NOMO-1 treated with DMSO at 0.1 percent for 48 hours (cell line): ENCODE data around the gene CFL1.

ENCODE experiments used
- DNase-seq: peaks from one replicate; lab custom pipeline; 2025; ENCODE audit not compliant: unreplicated experiment; lab: John Stamatoyannopoulos, UW

CFL1 gene

DNA sequence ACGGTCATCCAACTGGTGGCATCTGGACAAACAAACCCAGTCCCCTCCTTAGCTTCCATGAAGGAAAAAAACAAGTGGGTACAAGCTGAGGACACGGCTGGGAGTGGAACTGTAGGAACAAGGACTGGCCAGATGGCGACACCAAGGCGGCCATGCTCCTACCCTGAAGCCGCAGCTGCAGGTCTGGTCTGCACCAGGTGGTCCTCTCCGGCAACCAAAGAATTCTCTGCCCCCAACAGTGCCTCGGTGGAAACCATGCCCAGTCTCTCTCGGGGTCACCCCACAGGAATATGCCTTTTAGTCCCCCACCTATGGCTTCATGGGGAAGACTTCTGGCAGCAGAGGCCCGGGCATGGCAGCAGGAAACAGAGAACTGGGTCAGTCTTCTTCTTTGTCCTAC lies 48.5 kb downstream of the CFL1 start:
- no peak for DNase-seq

DNA sequence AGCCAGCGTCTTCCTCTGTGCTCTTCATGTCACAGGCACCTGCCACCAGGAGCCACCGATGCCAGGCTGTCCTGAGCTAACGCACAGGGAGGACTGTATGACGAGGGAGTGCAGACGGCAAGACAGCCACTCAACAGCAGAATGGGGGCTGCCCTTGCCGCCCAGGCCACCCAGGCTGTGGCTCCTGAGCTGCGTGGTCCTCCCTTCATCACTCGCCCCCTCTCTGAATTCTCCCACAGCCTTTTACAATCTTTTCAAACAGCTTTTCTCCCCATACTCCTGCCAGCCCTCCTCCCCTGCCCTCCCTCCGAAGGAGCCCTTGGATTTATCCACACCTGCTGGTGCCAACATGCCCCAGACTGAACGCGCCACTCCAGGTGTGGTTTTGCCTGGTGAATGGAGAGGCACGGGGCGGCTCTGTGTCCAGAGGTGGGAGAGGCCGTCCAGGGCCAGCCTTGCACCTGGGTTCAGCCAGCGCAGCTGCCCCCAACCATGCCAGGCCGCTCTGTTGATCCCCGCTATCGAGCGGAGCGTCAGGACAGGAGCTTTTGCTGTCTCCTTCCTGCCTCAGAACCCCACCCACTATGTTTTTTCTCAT lies 49.1 kb downstream of the CFL1 start:
- DNase-seq = no peak

DNA sequence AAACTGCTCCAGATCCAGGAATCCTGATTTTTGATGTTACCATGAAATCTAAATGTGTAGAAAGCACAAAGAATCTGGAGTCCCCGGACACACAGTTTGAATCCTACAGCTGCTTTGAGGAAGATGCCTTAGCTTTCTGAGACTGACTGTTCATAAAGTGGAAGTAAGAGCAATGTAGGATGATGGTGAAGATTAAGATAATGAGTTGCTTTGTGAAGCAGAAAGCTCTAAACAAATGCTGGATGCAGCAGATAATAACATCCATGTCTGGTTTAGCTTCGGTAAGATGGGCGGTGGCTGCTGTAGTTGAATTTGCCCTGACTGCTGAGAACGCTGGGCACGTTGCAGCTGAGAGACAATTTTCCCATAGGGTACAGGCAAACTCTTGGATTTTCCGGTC lies 51.0 kb downstream of the CFL1 start:
- DNase-seq = peak; percentile 14
